Naive thymus-derived CD4-positive, alpha-beta T cell (primary cell): ENCODE measurements around the gene ZNF280D. TPM values are rescaled to one million over a fixed set of nuclear protein-coding genes. Genes with fewer than 3 reads are reported as not detected.

Experiments used
- ATAC-seq: fragments of 150-1000 bp; cut with Tn5 transposase; 2 replicates; pipeline ENCODE4 v1.10.0; 2021; ENCODE audit warnings: mild to moderate bottlenecking, moderate library complexity
- CTCF ChIA-PET: fragments of 350-600 bp; sonication (Branson Sonifier 250); formaldehyde crosslinking; loops from one replicate; lab custom pipeline; 2021; ENCODE audit warnings: antibody characterized with exemption; lab: Charles Lee
- POLR2A ChIA-PET: fragments of 350-600 bp; sonication (Branson Sonifier 250); formaldehyde crosslinking; loops from one replicate; lab custom pipeline; 2021; ENCODE audit warnings: antibody characterized with exemption, inconsistent platforms; lab: Charles Lee
- DNase-seq, 9 donors: peaks; one replicate each; pipeline versions ENCODE4 v3.0.0 to v3.0.0-alpha.2; 2020 to 2022; ENCODE audit warnings: mixed read lengths in 1 of 9
- H3K27ac ChIP-seq: one replicate; pipeline ENCODE4 v1.7.0; 2013; ENCODE audit warnings: mild to moderate bottlenecking, low read depth, low read length, moderate library complexity
- H3K27me3 ChIP-seq, 2 donors: one replicate each; pipeline ENCODE4 v1.7.0; 2013; ENCODE audit warnings: low read length in 2 of 2, mild to moderate bottlenecking in 2 of 2, moderate library complexity in 2 of 2; ENCODE audit not compliant: control insufficient read depth in 2 of 2, insufficient read depth in 2 of 2
- H3K36me3 ChIP-seq, 3 experiments: 1 replicate in 2 of 3; 2 replicates in 1 of 3; pipeline ENCODE4 v1.7.0; 2013; ENCODE audit warnings: low read length in 3 of 3, mild to moderate bottlenecking in 3 of 3, moderate library complexity in 1 of 3; ENCODE audit not compliant: insufficient read depth in 3 of 3, control insufficient read depth in 2 of 3
- H3K4me1 ChIP-seq, 2 donors: one replicate each; pipeline ENCODE4 v1.7.0; 2013; ENCODE audit warnings: low read length in 2 of 2, mild to moderate bottlenecking in 2 of 2, moderate library complexity in 1 of 2; ENCODE audit not compliant: control insufficient read depth in 2 of 2, insufficient read depth in 2 of 2
- H3K4me3 ChIP-seq: 2 replicates; pipeline ENCODE4 v1.7.0; 2013; ENCODE audit warnings: mild to moderate bottlenecking, low read length
- H3K9me3 ChIP-seq, 3 experiments: 1 replicate in 2 of 3; 2 replicates in 1 of 3; pipeline ENCODE4 v1.7.0; 2013; ENCODE audit warnings: low read length in 3 of 3; ENCODE audit not compliant: control insufficient read depth in 2 of 3
- H3K27ac Mint-ChIP-seq, 9 donors: one replicate each; pipeline ENCODE4 v1.8.0; 2020 to 2022; ENCODE audit warnings: mixed read lengths in 9 of 9, mild to moderate bottlenecking in 8 of 9, moderate library complexity in 5 of 9, inconsistent platforms in 2 of 9
- H3K27me3 Mint-ChIP-seq, 5 donors: one replicate each; pipeline ENCODE4 v1.8.0; 2021 to 2022; ENCODE audit warnings: mixed read lengths in 5 of 5, mild to moderate bottlenecking in 1 of 5
- H3K36me3 Mint-ChIP-seq, 5 donors: one replicate each; pipeline ENCODE4 v1.8.0; 2020 to 2022; ENCODE audit warnings: mixed read lengths in 5 of 5, mild to moderate bottlenecking in 3 of 5, inconsistent platforms in 1 of 5
- H3K4me1 Mint-ChIP-seq, 7 donors: one replicate each; pipeline ENCODE4 v1.8.0; 2020 to 2022; ENCODE audit warnings: mixed read lengths in 7 of 7, mild to moderate bottlenecking in 3 of 7, inconsistent platforms in 1 of 7
- H3K4me3 Mint-ChIP-seq, 10 donors: one replicate each; pipeline ENCODE4 v1.8.0; 2020 to 2022; ENCODE audit warnings: mild to moderate bottlenecking in 10 of 10, mixed read lengths in 10 of 10, moderate library complexity in 6 of 10, inconsistent platforms in 2 of 10
- H3K9me3 Mint-ChIP-seq, 11 donors: one replicate each; pipeline ENCODE4 v1.8.0; 2020 to 2022; ENCODE audit warnings: mixed read lengths in 11 of 11, mild to moderate bottlenecking in 4 of 11, inconsistent platforms in 1 of 11, moderate library complexity in 1 of 11
- intact Hi-C, 2 donors: fragments of 100-400 bp; cut with micrococcal nuclease; formaldehyde crosslinking; loops; one replicate each; pipeline ENCODE4 v1.15.1; 2023
- polyA plus RNA-seq, 2 donors: library from polyadenylated mRNA; unstranded; fragments of 300-500 nt; fragmentation: Illumina TruSeq; gene quantifications; one replicate each; pipeline ENCODE4 v1.2.3, GENCODE V29; 2021
- total RNA-seq, 6 experiments: library from RNA in 5 of 6; stranded (reverse) in 5 of 6; gene quantifications; 1 replicate in 5 of 6; 2 replicates in 1 of 6; pipeline ENCODE4 v1.2.3 and lab custom pipeline; 2021 to 2026

The ZNF280D gene
- total and polyA plus RNA-seq, 7 experiments from 2014 or later: 9.3 to 59.0 (median 37.6) TPM

DNA sequence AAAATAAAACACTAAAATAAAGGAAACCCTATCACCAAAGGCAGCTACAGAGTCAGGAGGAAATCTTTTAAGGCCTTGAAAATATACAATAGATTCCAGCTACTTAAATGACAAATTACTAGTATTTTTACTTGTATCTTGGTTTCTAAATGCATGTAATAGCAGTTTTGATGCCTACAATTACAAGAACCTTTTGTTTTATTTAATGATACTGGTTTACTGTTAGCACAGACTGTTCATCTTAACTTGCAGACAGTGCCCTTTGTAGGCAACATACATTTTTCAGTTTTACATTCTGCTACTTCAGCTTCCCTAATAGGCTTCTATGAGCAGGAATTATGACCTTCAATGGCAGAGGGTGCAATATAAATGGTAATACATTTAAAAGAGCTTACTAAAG, 54.1 kb downstream of the ZNF280D start:
- Histone ChIP-seq H3K27ac (no peak overlapping the region), H3K27me3 (no peaks in the 10 kb centered on the region), H3K36me3 (no peaks in the 10 kb centered on the region), H3K4me3 (no peak overlapping the region), H3K9me3 (no peaks in the 10 kb centered on the region), H3K4me1 (no peaks in the 10 kb centered on the region)
- ATAC-seq (no peak), DNase-seq (no peak)
- Mint-ChIP-seq H3K4me3 (no peak overlapping the region), H3K27ac (no peak overlapping the region), H3K9me3 (no peaks in the 10 kb centered on the region), H3K36me3 (peaks cover 4 to 40% (median 25%) of the 10 kb centered on the region in 5 donors), H3K27me3 (no peaks in the 10 kb centered on the region), H3K4me1 (peaks cover 0 to 4% (median 0%) of the 10 kb centered on the region in 7 donors)
- ChIA-PET CTCF (interaction anchor here (0.9 kb wide), 1 partner anchor 38 kb away, joined by 3 read pairs; no protein-coding TSS in a partner anchor), POLR2A (no interaction called here)
- intact Hi-C loops: no loop called here

DNA sequence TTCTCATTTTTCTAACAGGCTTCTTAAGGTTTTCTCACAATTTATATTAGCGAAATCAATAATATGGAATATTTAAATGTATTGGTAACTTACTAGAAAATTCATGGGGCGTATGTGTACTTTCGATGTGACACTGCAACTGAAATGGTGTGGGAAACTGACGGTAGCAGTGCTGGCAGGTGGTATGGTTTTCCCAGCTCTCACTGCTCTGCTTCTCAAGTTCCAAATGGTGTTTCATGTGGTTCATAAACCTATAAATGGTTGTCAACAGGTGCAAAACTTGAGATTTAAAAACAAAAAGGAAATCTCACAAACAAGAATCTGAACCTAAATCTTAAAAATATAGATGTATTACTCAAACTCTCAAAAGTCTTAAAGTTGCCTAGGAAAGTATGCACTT, 54.7 kb downstream of the ZNF280D start:
- Histone ChIP-seq H3K4me3 (no peak overlapping the region), H3K36me3 (no peaks in the 10 kb centered on the region), H3K9me3 (no peaks in the 10 kb centered on the region), H3K27me3 (no peaks in the 10 kb centered on the region), H3K4me1 (no peaks in the 10 kb centered on the region), H3K27ac (no peak overlapping the region)
- no peak overlapping the region for H3K4me3 Mint-ChIP-seq
- H3K9me3 Mint-ChIP-seq: no peaks in the 10 kb centered on the region
- DNase-seq (no peak), ATAC-seq (no peak)
- peaks cover 4 to 46% (median 29%) of the 10 kb centered on the region in 5 donors for H3K36me3 Mint-ChIP-seq
- H3K4me1 Mint-ChIP-seq: peaks cover 0 to 4% (median 0%) of the 10 kb centered on the region in 7 donors
- POLR2A ChIA-PET: no interaction called here
- H3K27me3 Mint-ChIP-seq: no peaks in the 10 kb centered on the region
- CTCF ChIA-PET: no interaction called here
- intact Hi-C loops: no loop called here
- no peak overlapping the region for H3K27ac Mint-ChIP-seq

DNA sequence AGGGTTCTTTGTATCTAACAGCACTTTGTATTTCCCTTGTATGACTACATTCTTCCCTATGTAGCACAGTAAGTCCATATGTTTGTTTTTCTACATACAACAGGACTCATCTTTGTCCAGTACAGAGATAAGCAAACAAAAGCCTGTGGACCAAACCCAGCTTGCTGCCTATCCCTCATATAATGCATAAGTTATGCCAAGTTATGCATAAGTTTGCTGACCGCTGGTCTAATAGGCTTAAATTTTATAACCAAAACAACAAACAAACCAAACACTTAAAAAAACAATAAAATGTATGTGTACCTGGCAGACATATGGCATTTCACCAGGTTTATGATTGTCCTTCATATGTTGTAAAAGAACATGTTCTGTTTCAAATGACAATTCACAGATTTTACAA, 56.0 kb downstream of the ZNF280D start:
- H3K4me3 ChIP-seq: no peak overlapping the region
- ChIA-PET CTCF (no interaction called here), POLR2A (no interaction called here)
- no peak overlapping the region for H3K27ac Mint-ChIP-seq
- peaks cover 0 to 4% (median 0%) of the 10 kb centered on the region in 7 donors for H3K4me1 Mint-ChIP-seq
- DNase-seq (no peak), ATAC-seq (no peak)
- no peaks in the 10 kb centered on the region for H3K9me3 Mint-ChIP-seq
- no peak overlapping the region for H3K27ac ChIP-seq
- intact Hi-C loops: no loop called here
- H3K36me3 Mint-ChIP-seq: peaks cover 4 to 57% (median 38%) of the 10 kb centered on the region in 5 donors
- H3K27me3 ChIP-seq: no peaks in the 10 kb centered on the region
- no peaks in the 10 kb centered on the region for H3K4me1 ChIP-seq
- H3K36me3 ChIP-seq: no peaks in the 10 kb centered on the region
- H3K9me3 ChIP-seq: no peaks in the 10 kb centered on the region
- H3K4me3 Mint-ChIP-seq: no peak overlapping the region
- no peaks in the 10 kb centered on the region for H3K27me3 Mint-ChIP-seq

DNA sequence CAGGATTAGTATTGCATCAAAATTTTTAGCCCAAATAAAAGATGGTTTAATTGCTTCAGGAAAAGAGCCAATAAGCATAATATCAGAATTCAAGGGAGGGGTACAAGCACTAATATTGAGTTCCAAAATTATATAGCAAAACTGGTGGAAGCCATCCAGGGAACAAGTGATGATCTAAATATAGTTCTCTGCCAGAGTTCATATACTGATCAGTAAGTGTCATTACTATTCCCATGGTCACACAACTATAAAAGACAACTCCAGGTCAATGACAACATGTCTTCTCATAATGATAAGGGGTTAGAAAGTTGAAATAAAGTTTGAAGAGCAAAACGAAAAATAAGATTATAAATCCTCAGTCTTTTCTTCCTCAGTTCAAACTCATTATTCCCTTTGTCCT, 57.4 kb downstream of the ZNF280D start:
- peaks cover 4 to 64% (median 43%) of the 10 kb centered on the region in 5 donors for H3K36me3 Mint-ChIP-seq

DNA sequence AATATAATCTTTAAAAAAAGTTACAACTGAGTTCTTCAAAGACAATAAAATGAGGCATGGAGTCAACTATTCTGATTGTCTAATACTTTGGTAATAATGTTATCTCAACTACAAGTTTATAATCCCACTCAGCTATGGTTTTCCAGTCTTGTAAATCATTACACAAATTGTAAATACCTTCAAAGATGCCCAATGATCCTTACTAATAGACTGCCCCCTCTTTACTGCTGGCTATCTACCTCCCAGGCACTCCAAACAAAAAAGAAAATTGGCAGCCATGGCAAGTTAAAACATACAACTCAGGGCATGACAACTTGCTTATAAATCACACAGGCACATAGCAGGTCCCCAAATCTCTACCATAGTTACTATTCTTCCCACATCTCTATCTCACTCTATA, 58.5 kb downstream of the ZNF280D start:
- peaks cover 4 to 61% (median 42%) of the 10 kb centered on the region in 5 donors for H3K36me3 Mint-ChIP-seq
- DNase-seq (no peak), ATAC-seq (no peak)
- intact Hi-C loops: no loop called here
- H3K27ac Mint-ChIP-seq: no peak overlapping the region
- H3K9me3 Mint-ChIP-seq: no peaks in the 10 kb centered on the region
- H3K4me1 ChIP-seq: no peaks in the 10 kb centered on the region
- no peak overlapping the region for H3K4me3 Mint-ChIP-seq
- H3K27ac ChIP-seq: no peak overlapping the region
- peaks cover 0 to 5% (median 0%) of the 10 kb centered on the region in 7 donors for H3K4me1 Mint-ChIP-seq
- ChIA-PET POLR2A (no interaction called here), CTCF (no interaction called here)
- H3K4me3 ChIP-seq: no peak overlapping the region
- H3K36me3 ChIP-seq: no peaks in the 10 kb centered on the region
- no peaks in the 10 kb centered on the region for H3K27me3 Mint-ChIP-seq
- no peaks in the 10 kb centered on the region for H3K27me3 ChIP-seq
- no peaks in the 10 kb centered on the region for H3K9me3 ChIP-seq

More for the DNA sequence above, 57.4 kb downstream of the ZNF280D start:
- Histone ChIP-seq H3K27ac (no peak overlapping the region), H3K36me3 (no peaks in the 10 kb centered on the region), H3K9me3 (no peaks in the 10 kb centered on the region), H3K4me1 (no peaks in the 10 kb centered on the region), H3K27me3 (no peaks in the 10 kb centered on the region), H3K4me3 (no peak overlapping the region)
- DNase-seq: no peak
- H3K4me3 Mint-ChIP-seq: no peak overlapping the region
- H3K9me3 Mint-ChIP-seq: no peaks in the 10 kb centered on the region
- H3K4me1 Mint-ChIP-seq: peaks cover 0 to 4% (median 0%) of the 10 kb centered on the region in 7 donors
- intact Hi-C loops: no loop called here
- ChIA-PET POLR2A (no interaction called here), CTCF (no interaction called here)
- ATAC-seq: no peak
- no peak overlapping the region for H3K27ac Mint-ChIP-seq
- no peaks in the 10 kb centered on the region for H3K27me3 Mint-ChIP-seq

DNA sequence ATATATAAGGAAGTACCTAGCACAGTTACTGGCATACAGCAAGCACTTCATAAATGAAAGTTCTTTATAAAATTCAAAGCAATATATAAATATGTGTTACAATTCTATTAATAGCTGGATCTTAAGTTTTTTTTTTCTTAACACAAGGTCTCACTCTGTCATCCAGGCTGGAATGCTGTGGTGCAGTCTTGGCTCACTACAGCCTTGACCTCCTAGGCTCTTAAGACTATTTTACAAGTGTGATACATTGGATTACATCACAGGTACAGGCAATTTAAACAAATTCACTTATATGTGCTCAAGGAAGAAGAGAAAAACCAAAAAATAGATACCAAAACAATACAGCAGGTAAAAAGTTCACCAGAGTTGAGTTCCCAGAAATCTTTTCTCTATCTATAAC, 60.6 kb downstream of the ZNF280D start:
- DNase-seq (no peak), ATAC-seq (no peak)
- Mint-ChIP-seq H3K4me3 (no peak overlapping the region), H3K36me3 (peaks cover 4 to 68% (median 41%) of the 10 kb centered on the region in 5 donors), H3K27me3 (no peaks in the 10 kb centered on the region), H3K27ac (no peak overlapping the region), H3K4me1 (peaks cover 0 to 5% (median 0%) of the 10 kb centered on the region in 7 donors), H3K9me3 (no peaks in the 10 kb centered on the region)
- H3K9me3 ChIP-seq: no peaks in the 10 kb centered on the region
- H3K4me1 ChIP-seq: no peaks in the 10 kb centered on the region
- H3K27me3 ChIP-seq: no peaks in the 10 kb centered on the region
- ChIA-PET CTCF (no interaction called here), POLR2A (no interaction called here)
- no peak overlapping the region for H3K4me3 ChIP-seq
- H3K36me3 ChIP-seq: no peaks in the 10 kb centered on the region
- H3K27ac ChIP-seq: no peak overlapping the region
- intact Hi-C loops: no loop called here

DNA sequence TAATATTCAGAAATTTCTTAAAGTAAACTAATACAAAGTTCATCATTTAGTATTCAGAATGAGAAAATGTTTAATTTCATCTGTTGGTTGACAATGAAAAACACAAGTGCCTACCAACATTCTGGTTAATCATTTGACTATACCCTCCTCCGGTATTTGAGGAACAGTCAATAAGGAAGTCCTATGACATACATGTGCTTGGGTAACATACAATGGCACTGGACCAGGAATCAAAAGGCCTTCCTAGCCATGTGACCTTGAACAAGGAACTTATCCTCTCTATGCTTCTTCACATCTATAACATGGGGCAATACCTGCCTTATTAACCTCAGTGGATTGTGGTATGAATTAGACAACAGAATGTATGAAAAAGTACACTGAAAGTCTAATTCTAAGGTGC, 65.8 kb downstream of the ZNF280D start:
- no peaks in the 10 kb centered on the region for H3K9me3 Mint-ChIP-seq
- H3K4me3 Mint-ChIP-seq: no peak overlapping the region
- H3K36me3 ChIP-seq: peaks cover 3 to 22% (median 9%) of the 10 kb centered on the region in 3 experiments

More for the DNA sequence above, 65.8 kb downstream of the ZNF280D start:
- DNase-seq: no peak
- H3K27ac ChIP-seq: no peak overlapping the region
- Mint-ChIP-seq H3K4me1 (peaks cover 0 to 3% (median 0%) of the 10 kb centered on the region in 7 donors), H3K27ac (no peak overlapping the region), H3K27me3 (no peaks in the 10 kb centered on the region), H3K36me3 (peaks cover 23 to 63% (median 40%) of the 10 kb centered on the region in 5 donors)
- no peaks in the 10 kb centered on the region for H3K9me3 ChIP-seq
- intact Hi-C loops: no loop called here
- no peak overlapping the region for H3K4me3 ChIP-seq
- CTCF ChIA-PET: no interaction called here
- H3K27me3 ChIP-seq: no peaks in the 10 kb centered on the region
- H3K4me1 ChIP-seq: no peaks in the 10 kb centered on the region
- POLR2A ChIA-PET: no interaction called here
- peak; percentile 34 for ATAC-seq
